GM18868 (cell line): ENCODE measurements around the gene RAG2.

Experiments used
- ATAC-seq: cut with Tn5 transposase; IDR thresholded peaks from one replicate; pipeline ENCODE4 v1.9.1; 2021; ENCODE audit warnings: mild to moderate bottlenecking, moderate library complexity; ENCODE audit not compliant: unreplicated experiment

Gene RAG2

GRCh38 chr11:36598051-36598450 lies at the start of gene RAG2:
TSS of gene RAG2 (minus strand) at chr11:36598236. CDS start at chr11:36594168, 4,068 bp downstream.
- ATAC-seq: peak; percentile 28

GRCh38 chr11:36638556-36638955 lies 40.5 kb upstream of the RAG2 start:
- no peak for ATAC-seq

DNA sequence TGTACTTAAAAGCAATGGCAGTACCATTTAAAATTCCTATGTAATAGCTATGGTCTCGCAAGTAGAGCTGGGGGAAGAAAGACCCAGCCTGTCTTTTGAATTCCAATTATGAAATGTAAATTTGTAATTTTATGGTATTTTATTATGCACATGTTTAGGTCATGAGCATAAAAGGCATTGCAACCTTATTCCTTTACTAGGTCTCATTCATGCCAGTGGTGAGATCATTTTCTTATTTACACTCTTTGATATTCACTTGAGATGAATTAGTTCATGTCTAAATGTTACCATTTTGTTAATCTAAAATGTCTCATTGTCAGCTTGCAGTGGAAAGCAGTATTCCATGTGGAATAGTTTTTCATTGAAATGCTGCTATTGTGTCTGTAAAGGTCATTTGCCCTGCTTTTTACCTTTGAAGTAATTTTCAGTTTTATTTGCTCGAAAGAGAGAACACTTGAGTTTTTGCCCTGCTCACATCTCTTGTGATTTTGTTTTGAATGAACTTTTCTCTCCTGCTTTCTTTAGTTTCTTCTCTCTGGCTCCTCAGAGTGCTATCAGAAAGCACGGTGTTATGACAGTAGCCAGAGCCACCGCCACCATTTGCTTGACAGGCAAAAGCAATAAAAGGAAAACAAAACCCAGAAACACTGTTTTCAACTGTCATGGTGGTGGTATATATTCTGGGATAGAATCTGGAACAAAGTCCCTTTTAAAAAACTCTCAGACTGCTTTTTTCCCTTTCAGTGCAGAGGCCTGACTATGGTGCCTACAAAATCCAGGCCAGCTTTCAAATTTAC lies 37.2 kb upstream of the RAG2 start:
- ATAC-seq: no peak

- peak; percentile 93 for ATAC-seq
These were observed 33.7 kb upstream of the RAG2 start for GRCh38 chr11:36631774-36632173.

GRCh38 chr11:36628765-36629244 lies 30.8 kb upstream of the RAG2 start:
- ATAC-seq: no peak

DNA sequence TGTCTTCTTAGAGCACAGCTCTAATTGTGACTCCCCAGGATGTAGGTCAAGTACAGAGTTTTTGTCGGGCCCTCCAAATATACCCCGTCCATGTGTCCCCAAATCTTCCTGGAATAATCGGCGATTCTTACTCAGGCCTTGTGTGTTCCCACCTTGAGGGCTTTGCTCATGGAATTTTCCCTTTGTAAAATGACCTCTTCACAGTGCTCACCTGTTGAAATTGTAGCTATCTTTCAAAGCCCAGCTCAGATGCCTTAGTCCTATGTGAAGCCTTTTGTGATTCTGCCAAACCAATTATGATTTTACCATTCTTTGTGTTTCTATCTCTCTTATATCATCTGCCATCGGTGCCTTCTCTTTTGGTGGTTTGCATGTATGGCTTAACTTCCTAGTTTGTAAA lies 30.1 kb upstream of the RAG2 start:
- no peak for ATAC-seq

GRCh38 chr11:36627471-36627870 lies 29.4 kb upstream of the RAG2 start:
- ATAC-seq: no peak

DNA sequence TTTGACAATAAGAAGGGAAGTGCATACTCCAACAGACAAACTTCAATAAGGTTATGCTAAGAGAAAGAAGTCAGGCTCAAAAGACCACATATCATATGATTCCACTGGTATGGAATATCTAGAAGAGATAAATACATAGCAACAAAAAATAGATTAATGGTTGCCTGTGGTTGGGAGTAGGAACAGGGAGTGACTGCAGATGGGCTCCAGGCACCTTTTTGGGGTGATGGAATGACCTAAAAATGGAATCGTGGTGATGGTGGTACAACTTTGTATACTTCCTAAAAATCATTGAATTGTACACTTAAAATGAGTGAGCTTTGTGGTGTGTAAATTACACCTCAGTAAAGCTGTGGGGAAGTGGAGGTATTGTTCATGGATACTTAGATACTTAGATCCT lies 29.0 kb upstream of the RAG2 start:
- no peak for ATAC-seq

DNA sequence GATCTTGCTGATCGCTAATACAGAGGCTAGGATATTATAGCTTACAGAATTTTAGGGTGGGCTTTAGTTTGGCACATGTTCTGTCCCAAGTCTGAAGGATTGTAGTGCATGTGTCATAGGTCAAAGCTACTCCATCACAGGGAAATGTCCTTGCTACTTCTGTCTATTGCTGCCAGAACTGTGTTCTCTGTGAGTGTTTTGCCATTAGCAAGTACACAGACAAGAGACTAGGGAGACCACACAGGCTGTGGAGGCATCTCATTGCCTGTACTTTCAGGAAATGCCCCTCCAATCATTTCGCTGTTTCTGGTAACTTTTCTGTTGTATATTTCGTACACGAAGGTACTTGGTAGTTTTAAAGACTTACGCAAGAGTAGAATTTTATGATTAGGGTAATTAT lies 25.5 kb upstream of the RAG2 start:
- ATAC-seq: no peak

- peak; percentile 75 for ATAC-seq
These were observed 24.5 kb upstream of the RAG2 start for GRCh38 chr11:36622431-36623136.

DNA sequence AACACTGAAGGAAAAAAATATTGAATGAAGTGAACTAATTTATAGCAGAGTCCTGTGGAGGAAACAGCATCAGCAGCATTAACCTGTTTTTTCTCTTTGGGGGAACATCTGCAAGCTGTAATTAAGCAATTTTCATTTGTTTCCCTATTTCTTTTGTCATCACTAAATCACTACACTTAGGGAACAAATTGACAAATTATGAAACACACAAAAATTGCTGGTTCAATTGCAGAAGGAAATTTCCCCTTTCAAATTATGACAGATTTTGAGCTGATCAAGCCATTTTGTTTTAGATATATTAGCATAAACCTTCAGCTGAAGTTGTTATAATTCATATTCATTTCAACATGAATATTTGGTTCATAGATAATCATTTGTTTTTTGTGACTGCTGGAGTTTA lies 22.2 kb upstream of the RAG2 start:
- ATAC-seq: no peak

- no peak for ATAC-seq
These were observed 21.5 kb upstream of the RAG2 start for GRCh38 chr11:36619502-36619901.

- ATAC-seq: no peak
These were observed 20.5 kb upstream of the RAG2 start for GRCh38 chr11:36618363-36619047.

GRCh38 chr11:36617543-36618362 lies 19.7 kb upstream of the RAG2 start:
- no peak for ATAC-seq

DNA sequence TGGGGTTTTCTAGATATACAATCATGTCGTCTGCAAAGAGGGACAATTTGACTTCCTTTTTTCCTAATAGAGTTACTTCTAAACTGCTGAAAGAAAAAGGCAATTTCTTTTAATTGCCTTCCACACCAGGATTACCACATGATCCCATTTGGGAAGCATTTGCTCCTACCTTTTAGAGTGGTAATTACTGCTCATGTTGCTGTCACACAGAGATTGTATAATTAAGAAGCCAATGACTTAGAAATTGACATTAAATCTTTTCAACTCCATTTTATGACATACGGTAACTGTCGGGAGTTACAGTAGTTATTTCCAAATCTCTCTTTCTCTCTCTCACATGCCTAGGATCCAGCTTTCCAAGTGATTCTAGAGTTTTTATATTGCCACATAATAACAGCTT lies 17.8 kb upstream of the RAG2 start:
- ATAC-seq: no peak

GRCh38 chr11:36609383-36609782 lies 11.3 kb upstream of the RAG2 start:
- no peak for ATAC-seq

DNA sequence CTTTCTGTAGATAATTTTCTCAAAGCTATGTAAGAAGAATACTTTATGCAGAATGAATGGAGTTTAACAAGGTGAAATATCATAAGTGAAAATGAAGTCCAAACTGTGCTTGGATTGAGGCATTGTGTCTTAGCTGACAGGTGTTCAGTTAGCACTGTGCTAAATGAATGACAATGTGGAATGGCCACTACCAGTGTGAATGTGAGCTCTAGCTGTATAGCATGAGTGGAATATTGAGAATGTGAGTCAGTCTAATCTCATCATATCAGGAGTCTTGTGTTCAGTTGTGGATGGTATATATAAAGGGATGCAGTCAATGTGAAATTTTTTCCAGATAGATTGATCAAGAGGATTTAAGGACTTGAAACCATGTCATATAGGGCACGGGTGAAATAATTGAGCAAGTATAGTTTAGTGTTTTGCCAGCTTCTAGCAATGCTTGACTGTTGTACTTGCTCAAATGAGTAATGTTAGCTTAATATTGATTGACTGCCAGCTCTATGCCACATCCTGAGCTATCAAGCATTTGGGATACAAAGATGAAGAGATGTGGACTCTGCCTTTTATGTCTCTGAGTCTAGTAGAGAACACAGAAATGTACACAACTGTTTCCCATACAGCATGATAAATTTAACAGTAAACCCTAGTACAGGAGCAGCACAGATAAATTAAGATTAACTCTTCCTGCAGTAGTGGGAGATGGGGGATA lies 10.6 kb upstream of the RAG2 start:
- ATAC-seq: no peak

GRCh38 chr11:36605221-36606216 lies 7.5 kb upstream of the RAG2 start:
- peak; percentile 66 for ATAC-seq

DNA sequence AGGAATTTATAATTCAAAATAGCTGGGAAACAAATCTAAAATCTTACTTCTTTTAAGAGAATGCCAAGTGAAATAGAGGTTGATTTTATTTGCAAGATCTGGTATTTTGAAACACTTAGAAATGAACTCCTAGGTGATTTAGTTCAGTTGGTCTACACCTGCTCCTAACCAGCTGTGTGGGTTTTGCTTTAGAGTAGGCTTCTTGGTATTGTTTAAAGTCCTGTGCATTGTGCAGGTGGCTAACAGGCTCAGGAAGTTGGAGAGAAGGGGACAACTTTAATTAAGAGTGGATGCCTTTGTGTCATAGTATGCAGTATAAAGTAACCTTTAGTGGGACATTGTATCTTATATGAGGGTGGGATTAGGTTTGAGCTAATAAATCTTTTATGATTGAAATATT lies 4.1 kb upstream of the RAG2 start:
- no peak for ATAC-seq
